ENCODE results near the gene GMPPA.

GMPPA gene

GRCh38 chr2:219468410-219469185 lies 30.1 kb upstream of the GMPPA start:
- DNase-seq (ENCODE audit: low read depth): no peak

GRCh38 chr2:219469186-219469724 lies 29.4 kb upstream of the GMPPA start:
- no peak for DNase-seq (ENCODE audit: low read depth)

DNA sequence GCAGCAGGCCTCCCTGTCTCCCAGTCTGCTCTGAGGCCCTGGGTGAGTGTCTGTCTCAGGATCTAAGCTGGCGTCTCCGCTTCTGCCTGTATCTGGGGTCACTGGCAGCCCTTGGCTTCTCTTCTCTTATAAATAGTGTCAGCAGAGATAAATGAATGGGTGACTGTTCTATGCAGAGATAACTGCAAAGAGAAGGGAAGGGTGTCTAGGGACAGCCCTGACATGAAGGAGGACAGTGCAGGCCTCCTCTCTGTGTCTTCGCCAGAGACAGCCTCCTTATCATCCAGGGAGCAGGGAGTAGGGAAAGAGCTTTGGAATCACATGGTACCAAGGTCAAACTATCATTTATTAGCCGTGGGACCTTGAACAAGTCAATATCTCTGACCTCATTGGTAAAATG lies 28.3 kb upstream of the GMPPA start:
- DNase-seq (ENCODE audit: low read depth): no peak

GRCh38 chr2:219471476-219472371 lies 27.0 kb upstream of the GMPPA start:
- DNase-seq (ENCODE audit: low read depth): no peak

GRCh38 chr2:219472629-219473187 lies 26.0 kb upstream of the GMPPA start:
- no peak for DNase-seq (ENCODE audit: low read depth)

GRCh38 chr2:219473511-219473910 lies 25.2 kb upstream of the GMPPA start:
- no peak for DNase-seq (ENCODE audit: low read depth)

- DNase-seq (ENCODE audit: low read depth): no peak
Observed at GRCh38 chr2:219474285-219475060, 24.2 kb upstream of the GMPPA start.

DNA sequence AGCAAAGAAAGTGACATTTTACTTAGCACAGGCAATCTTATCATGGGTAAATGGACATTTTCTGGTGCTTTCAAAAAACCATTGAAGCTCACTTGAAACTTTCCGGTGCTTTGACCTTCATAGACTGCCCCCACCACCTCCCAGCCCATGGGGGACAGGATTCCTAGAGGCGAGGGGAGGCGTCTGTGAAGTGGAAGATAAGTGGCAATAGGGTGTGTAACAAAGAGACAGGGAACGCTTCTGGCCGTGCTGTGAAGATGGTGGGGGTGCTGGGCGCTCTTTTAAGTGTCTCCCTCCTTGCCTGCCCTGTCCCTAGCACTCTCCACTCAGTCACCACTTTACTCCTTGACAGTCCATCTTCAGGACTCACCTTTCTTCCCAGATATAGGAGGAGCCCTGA lies 23.4 kb upstream of the GMPPA start:
- DNase-seq (ENCODE audit: low read depth): no peak

DNA sequence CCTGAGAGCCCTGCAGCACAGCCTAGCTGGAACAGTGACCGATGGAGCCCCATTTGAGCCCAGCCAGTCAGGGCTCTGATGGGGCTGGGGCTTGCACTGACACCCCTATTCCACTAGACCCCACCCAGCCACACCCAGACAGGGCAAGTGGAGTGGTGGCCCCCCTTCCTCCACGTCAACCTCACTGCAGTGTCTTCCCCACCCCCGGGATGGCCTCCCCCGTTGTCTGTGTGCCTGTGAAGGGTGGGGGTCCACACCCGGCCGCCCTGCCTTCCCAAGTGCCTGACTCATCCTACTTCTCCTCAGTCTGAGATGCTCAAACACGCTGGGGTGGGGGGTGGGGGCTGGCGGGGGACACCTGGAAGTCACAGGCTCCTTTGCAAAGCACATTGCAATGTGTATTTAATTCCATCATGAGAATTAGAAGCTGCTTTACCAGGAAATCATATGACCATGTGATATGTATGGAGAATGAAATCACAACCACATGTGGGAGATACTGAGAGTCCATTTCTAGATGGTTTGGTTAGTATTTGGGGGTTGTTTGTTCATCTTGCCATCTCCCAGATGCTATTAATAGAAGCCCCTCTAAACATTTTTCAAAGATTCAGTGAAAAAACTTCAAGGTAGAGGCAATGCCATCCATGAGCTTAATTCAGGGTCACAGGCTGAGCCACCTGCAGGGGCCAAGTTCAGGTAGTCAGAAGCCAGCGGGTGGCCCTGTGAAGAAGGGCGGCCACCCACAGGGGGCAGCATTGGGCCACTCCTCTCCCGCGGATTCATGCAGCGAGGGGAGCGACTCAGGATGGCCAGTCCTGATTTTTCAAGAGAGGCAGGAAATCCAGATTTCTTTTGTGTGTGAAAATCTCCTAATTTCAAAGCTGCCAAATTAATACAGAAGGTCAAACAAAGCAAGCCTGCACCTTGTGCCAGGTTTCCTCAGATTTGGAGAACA lies 22.7 kb upstream of the GMPPA start:
- DNase-seq (ENCODE audit: low read depth): no peak

GRCh38 chr2:219476652-219477151 lies 22.0 kb upstream of the GMPPA start:
- DNase-seq (ENCODE audit: low read depth): no peak

GRCh38 chr2:219477179-219477578 lies 21.5 kb upstream of the GMPPA start:
- DNase-seq (ENCODE audit: low read depth): no peak

DNA sequence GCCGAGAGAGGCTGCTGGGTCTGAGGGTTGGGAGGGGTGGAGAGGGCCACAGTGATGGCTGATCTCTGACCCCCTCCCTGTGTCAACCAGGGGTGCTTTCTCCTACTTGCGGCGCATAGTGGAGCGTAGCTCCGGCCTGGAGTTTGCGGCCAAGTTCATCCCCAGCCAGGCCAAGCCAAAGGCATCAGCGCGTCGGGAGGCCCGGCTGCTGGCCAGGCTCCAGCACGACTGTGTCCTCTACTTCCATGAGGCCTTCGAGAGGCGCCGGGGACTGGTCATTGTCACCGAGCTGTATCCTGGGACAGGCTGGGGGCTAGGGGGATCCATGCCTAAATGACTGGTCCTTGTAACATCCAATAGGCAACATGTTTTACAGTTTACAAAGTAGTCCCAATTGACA lies 20.9 kb upstream of the GMPPA start:
- DNase-seq (ENCODE audit: low read depth): no peak

DNA sequence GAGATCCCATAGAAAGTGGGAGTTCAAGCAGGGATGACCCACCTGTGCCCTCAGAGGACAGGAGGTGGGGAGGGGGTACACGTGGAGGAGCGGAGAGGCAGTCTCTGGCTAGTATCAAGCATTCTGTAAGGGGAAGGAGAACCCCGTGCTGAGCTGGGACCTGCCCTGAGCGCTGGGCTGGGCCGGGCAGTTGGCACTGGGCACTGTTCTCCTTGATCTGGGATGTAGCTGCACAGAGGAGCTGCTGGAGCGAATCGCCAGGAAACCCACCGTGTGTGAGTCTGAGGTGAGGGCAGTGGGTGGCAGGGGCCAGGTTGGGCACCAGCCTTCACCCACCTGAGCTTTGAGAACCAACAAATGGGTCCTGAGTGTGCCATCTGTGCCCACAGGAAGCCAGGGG lies 19.8 kb upstream of the GMPPA start:
- no peak for DNase-seq (ENCODE audit: low read depth)

DNA sequence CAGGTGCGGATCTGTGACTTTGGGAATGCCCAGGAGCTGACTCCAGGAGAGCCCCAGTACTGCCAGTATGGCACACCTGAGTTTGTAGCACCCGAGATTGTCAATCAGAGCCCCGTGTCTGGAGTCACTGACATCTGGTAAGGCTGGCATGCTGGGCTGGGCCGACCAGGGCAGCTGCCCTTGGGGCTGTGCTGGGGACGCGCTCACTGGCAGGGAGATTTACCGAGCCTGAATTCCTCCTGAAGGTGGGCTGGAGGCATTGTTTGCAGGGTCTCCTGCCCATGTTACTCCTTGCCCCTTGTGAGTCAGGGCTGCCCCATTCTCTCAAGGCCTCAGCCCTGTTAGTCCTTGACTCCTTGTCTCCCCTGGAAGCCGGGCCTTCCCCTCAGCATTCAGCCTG lies 18.7 kb upstream of the GMPPA start:
- no peak for DNase-seq (ENCODE audit: low read depth)

DNA sequence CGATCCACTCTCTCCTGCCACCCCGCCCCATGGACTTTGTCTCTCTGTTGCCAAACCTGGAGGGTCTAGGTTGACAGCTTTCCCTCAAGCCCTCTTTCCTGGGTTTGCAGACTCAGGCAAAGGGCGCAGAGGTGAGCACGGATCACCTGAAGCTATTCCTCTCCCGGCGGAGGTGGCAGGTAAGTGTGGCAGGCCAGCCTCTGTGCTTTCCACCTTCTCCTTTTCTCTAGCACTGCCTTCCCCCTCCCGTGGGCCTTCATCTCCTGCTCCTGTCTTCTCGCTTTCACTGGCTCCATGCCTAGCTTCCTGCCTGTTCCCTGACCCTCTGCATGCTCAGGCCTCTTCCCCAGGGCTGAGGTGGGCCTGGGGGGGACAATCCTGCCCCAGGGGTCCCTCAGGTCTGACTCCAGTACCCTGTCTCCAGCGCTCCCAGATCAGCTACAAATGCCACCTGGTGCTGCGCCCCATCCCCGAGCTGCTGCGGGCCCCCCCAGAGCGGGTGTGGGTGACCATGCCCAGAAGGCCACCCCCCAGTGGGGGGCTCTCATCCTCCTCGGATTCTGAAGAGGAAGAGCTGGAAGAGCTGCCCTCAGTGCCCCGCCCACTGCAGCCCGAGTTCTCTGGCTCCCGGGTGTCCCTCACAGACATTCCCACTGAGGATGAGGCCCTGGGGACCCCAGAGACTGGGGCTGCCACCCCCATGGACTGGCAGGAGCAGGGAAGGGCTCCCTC lies 15.9 kb upstream of the GMPPA start:
- DNase-seq (ENCODE audit: low read depth): no peak

DNA sequence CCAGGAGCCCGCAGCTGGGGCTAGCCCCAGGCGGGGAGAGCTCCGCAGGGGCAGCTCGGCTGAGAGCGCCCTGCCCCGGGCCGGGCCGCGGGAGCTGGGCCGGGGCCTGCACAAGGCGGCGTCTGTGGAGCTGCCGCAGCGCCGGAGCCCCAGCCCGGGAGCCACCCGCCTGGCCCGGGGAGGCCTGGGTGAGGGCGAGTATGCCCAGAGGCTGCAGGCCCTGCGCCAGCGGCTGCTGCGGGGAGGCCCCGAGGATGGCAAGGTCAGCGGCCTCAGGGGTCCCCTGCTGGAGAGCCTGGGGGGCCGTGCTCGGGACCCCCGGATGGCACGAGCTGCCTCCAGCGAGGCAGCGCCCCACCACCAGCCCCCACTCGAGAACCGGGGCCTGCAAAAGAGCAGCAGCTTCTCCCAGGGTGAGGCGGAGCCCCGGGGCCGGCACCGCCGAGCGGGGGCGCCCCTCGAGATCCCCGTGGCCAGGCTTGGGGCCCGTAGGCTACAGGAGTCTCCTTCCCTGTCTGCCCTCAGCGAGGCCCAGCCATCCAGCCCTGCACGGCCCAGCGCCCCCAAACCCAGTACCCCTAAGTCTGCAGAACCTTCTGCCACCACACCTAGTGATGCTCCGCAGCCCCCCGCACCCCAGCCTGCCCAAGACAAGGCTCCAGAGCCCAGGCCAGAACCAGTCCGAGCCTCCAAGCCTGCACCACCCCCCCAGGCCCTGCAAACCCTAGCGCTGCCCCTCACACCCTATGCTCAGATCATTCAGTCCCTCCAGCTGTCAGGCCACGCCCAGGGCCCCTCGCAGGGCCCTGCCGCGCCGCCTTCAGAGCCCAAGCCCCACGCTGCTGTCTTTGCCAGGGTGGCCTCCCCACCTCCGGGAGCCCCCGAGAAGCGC lies 15.0 kb upstream of the GMPPA start:
- DNase-seq (ENCODE audit: low read depth): no peak

GRCh38 chr2:219484343-219485200 lies 14.1 kb upstream of the GMPPA start:
- DNase-seq (ENCODE audit: low read depth): no peak

- DNase-seq (ENCODE audit: low read depth): no peak
Observed at GRCh38 chr2:219485201-219485580, 13.5 kb upstream of the GMPPA start.

Data from non-pigmented ciliary epithelial cell (primary cell).